CD4-positive, alpha-beta T cell (primary cell): Measurements from ENCODE around the gene RNF167. TPM values are rescaled to one million over a fixed set of nuclear protein-coding genes. Genes with fewer than 3 reads are reported as not detected.

Experiments used
- ATAC-seq: fragments of 200-7000 bp; cut with Tn5 transposase; one replicate; pipeline ENCODE4 v1.10.0; 2022; ENCODE audit warnings: mild to moderate bottlenecking; ENCODE audit not compliant: poor library complexity
- CTCF ChIA-PET: fragments of 350-600 bp; sonication (Branson Sonifier 250); formaldehyde crosslinking; loops from one replicate; lab custom pipeline; 2021; ENCODE audit warnings: antibody characterized with exemption, inconsistent platforms; lab: Charles Lee
- POLR2A ChIA-PET: fragments of 350-600 bp; sonication (Branson Sonifier 250); formaldehyde crosslinking; loops from one replicate; lab custom pipeline; 2021; ENCODE audit warnings: antibody characterized with exemption, inconsistent platforms; lab: Charles Lee
- DNase-seq, 14 experiments: peaks; one replicate each; pipeline ENCODE4 v3.0.0-alpha.2; 2013 to 2020; ENCODE audit warnings: mixed read lengths in 2 of 14
- H3K27ac ChIP-seq, 2 donors: one replicate each; pipeline versions ENCODE4 v1.5.1 to v1.7.0; 2013; ENCODE audit warnings: low read length in 2 of 2, low read depth in 1 of 2, mild to moderate bottlenecking in 1 of 2
- H3K27me3 ChIP-seq, 2 experiments: 1 replicate in 1 of 2; 2 replicates in 1 of 2; pipeline versions ENCODE4 v1.6.1 to v1.7.0; 2013; ENCODE audit warnings: low read length in 2 of 2, control low read depth in 1 of 2, mild to moderate bottlenecking in 1 of 2, moderate library complexity in 1 of 2; ENCODE audit not compliant: insufficient read depth in 2 of 2, control insufficient read depth in 1 of 2
- H3K36me3 ChIP-seq: one replicate; pipeline ENCODE4 v1.6.1; 2013; ENCODE audit warnings: low read length, control low read depth; ENCODE audit not compliant: insufficient read depth
- H3K4me1 ChIP-seq: one replicate; pipeline ENCODE4 v1.6.1; 2013; ENCODE audit warnings: low read length, control low read depth; ENCODE audit not compliant: insufficient read depth
- H3K4me3 ChIP-seq: one replicate; pipeline ENCODE4 v1.5.1; 2013; ENCODE audit warnings: mild to moderate bottlenecking, low read length, moderate library complexity
- H3K9me3 ChIP-seq, 2 experiments: 1 replicate in 1 of 2; 2 replicates in 1 of 2; pipeline versions ENCODE4 v1.6.1 to v1.7.0; 2013; ENCODE audit warnings: low read length in 2 of 2, mild to moderate bottlenecking in 2 of 2, control low read depth in 1 of 2, moderate library complexity in 1 of 2; ENCODE audit not compliant: control insufficient read depth in 1 of 2, insufficient read depth in 1 of 2
- H3K27ac Mint-ChIP-seq: one replicate; pipeline ENCODE4 v1.8.0; 2020; ENCODE audit warnings: mixed read lengths
- H3K27me3 Mint-ChIP-seq: one replicate; pipeline ENCODE4 v1.8.0; 2021; ENCODE audit warnings: mixed read lengths
- H3K36me3 Mint-ChIP-seq: one replicate; pipeline ENCODE4 v1.8.0; 2021; ENCODE audit warnings: low read depth, mixed read lengths
- H3K4me1 Mint-ChIP-seq: one replicate; pipeline ENCODE4 v1.8.0; 2021; ENCODE audit warnings: low read depth, mixed read lengths
- H3K4me3 Mint-ChIP-seq: one replicate; pipeline ENCODE4 v1.8.0; 2020; ENCODE audit warnings: mild to moderate bottlenecking, mixed read lengths
- H3K9me3 Mint-ChIP-seq: one replicate; pipeline ENCODE4 v1.8.0; 2020; ENCODE audit warnings: mixed read lengths
- CTCF ChIP-seq: fragments of 200-600 bp; IDR thresholded peaks from one replicate; pipeline ENCODE4 v1.8.0; 2022; ENCODE audit warnings: antibody characterized with exemption, mild to moderate bottlenecking
- intact Hi-C, 2 experiments: fragments of 100-400 bp; cut with DNase I in 1 of 2; cut with micrococcal nuclease in 1 of 2; formaldehyde crosslinking; loops; one replicate each; pipeline versions ENCODE4 v1.15.1 to v1.9.0; 2023 to 2025; cut with DNase I, micrococcal nuclease
- total RNA-seq, 174 experiments: library from RNA in 2 of 174; stranded (reverse) in 2 of 174; gene quantifications; one replicate each; pipeline ENCODE4 v1.2.3 and lab custom pipeline; 2021 to 2026

RNF167 gene
- total RNA-seq, 2 experiments from 2014 or later = 59.3 to 62.8 TPM

GRCh38 chr17:4968486-4969046, 28.5 kb downstream of the RNF167 start:
- peak overlapping the region; percentile 87 for H3K27ac ChIP-seq
- Mint-ChIP-seq H3K27me3 (no peaks in the 10 kb centered on the region), H3K9me3 (no peaks in the 10 kb centered on the region), H3K4me3 (peak overlapping the region; percentile 78), H3K4me1 (peaks cover 13% of the 10 kb centered on the region), H3K36me3 (peaks cover 39% of the 10 kb centered on the region), H3K27ac (no peak overlapping the region)
- ChIA-PET CTCF (interaction anchor here (0.9 to 3.3 kb wide), 7 partner anchors 15 to 95 kb away, joined by 3 to 21 read pairs (median 7); partner anchors contain the start of genes CAMTA2, CHRNE, PFN1 and RNF167), POLR2A (interaction anchor here (2.5 to 9.8 kb wide), 10 partner anchors 11 to 80 kb away, joined by 8 to 350 read pairs (median 33); partner anchors contain the start of genes C17orf107, CAMTA2, CHRNE and ENO3)
- ATAC-seq = no peak
- H3K4me3 ChIP-seq = peak overlapping the region; percentile 84
- H3K36me3 ChIP-seq = peaks cover 31% of the 10 kb centered on the region
- no peaks in the 10 kb centered on the region for H3K9me3 ChIP-seq
- DNase-seq = no peak
- TF ChIP-seq CTCF = no peak
- H3K4me1 ChIP-seq = peaks cover 38% of the 10 kb centered on the region
- intact Hi-C loops = loop anchor here (1.0 to 10.0 kb wide), 5 partner anchors 29 to 604 kb away; partner anchors contain the start of genes CHRNE (in 1 of the 2), INCA1 (in 1 of the 2), KIF1C (in 1 of the 2) and PSMB6 (in 1 of the 2)
- H3K27me3 ChIP-seq = no peaks in the 10 kb centered on the region

GRCh38 chr17:4969047-4969550, 29.0 kb downstream of the RNF167 start:
- no peaks in the 10 kb centered on the region for H3K27me3 Mint-ChIP-seq
- Histone ChIP-seq H3K27ac (peak overlapping the region; percentile 87), H3K36me3 (peaks cover 37% of the 10 kb centered on the region), H3K27me3 (no peaks in the 10 kb centered on the region), H3K4me1 (peaks cover 38% of the 10 kb centered on the region), H3K9me3 (no peaks in the 10 kb centered on the region), H3K4me3 (peak overlapping the region; percentile 84)
- peaks cover 43% of the 10 kb centered on the region for H3K36me3 Mint-ChIP-seq
- no peak for TF ChIP-seq CTCF
- H3K9me3 Mint-ChIP-seq = no peaks in the 10 kb centered on the region
- ATAC-seq (no peak), DNase-seq (peak in 3 of 14 experiments; percentile 14 to 56 (median 41))
- peaks cover 13% of the 10 kb centered on the region for H3K4me1 Mint-ChIP-seq
- peak overlapping the region; percentile 78 for H3K4me3 Mint-ChIP-seq
- POLR2A ChIA-PET = interaction anchor here (2.7 to 9.8 kb wide), 7 partner anchors 11 to 60 kb away, joined by 8 to 350 read pairs (median 27); partner anchors contain the start of genes CAMTA2, ENO3, PFN1 and RNF167
- CTCF ChIA-PET = interaction anchor here (2.4 to 3.3 kb wide), 3 partner anchors 18 to 60 kb away, joined by 9 to 21 read pairs (median 12); partner anchors contain the start of gene CAMTA2
- intact Hi-C loops = loop anchor here in 1 of 2 experiments (10.0 kb wide), 2 partner anchors 174 to 604 kb away; partner anchors contain the start of genes PSMB6 and UBE2G1
- H3K27ac Mint-ChIP-seq = no peak overlapping the region

- no peak for TF ChIP-seq CTCF
- CTCF ChIA-PET = interaction anchor here (2.4 kb wide), 2 partner anchors 17 to 61 kb away, joined by 9 to 12 read pairs; partner anchors contain the start of gene CAMTA2
- DNase-seq (peak in 1 of 14 experiments; percentile 47), ATAC-seq (no peak)
- peaks cover 42% of the 10 kb centered on the region for H3K36me3 ChIP-seq
- Mint-ChIP-seq H3K27me3 (no peaks in the 10 kb centered on the region), H3K4me3 (peak overlapping the region; percentile 78), H3K4me1 (peaks cover 13% of the 10 kb centered on the region), H3K27ac (no peak overlapping the region), H3K9me3 (no peaks in the 10 kb centered on the region), H3K36me3 (peaks cover 48% of the 10 kb centered on the region)
- no peaks in the 10 kb centered on the region for H3K27me3 ChIP-seq
- no peaks in the 10 kb centered on the region for H3K9me3 ChIP-seq
- POLR2A ChIA-PET = interaction anchor here (3.1 to 9.8 kb wide), 5 partner anchors 10 to 36 kb away, joined by 10 to 350 read pairs (median 50); partner anchors contain the start of genes CAMTA2, ENO3, PFN1 and RNF167
- H3K4me3 ChIP-seq = no peak overlapping the region
- peak overlapping the region in 1 of 2 donors; percentile 27 for H3K27ac ChIP-seq
- intact Hi-C loops = loop anchor here in 1 of 2 experiments (10.0 kb wide), 2 partner anchors 175 to 605 kb away; partner anchors contain the start of genes PSMB6 and UBE2G1
- H3K4me1 ChIP-seq = peaks cover 38% of the 10 kb centered on the region
Observed at GRCh38 chr17:4969551-4970173, 29.6 kb downstream of the RNF167 start.
